GM21619 (cell line): Measurements from ENCODE around the gene SYT15.

Source experiments
- ATAC-seq: cut with Tn5 transposase; IDR thresholded peaks from one replicate; pipeline ENCODE4 v1.9.1; 2021; ENCODE audit not compliant: unreplicated experiment

The SYT15 gene

GRCh38 chr10:46544989-46545791 lies 33.7 kb upstream of the SYT15 start:
- no peak for ATAC-seq

- no peak for ATAC-seq
These were observed 32.9 kb upstream of the SYT15 start for GRCh38 chr10:46545861-46546590.

- ATAC-seq = no peak
These were observed 32.1 kb upstream of the SYT15 start for GRCh38 chr10:46546591-46547540.

- no peak for ATAC-seq
These were observed 31.1 kb upstream of the SYT15 start for GRCh38 chr10:46547541-46548497.

GRCh38 chr10:46548498-46549090 lies 30.3 kb upstream of the SYT15 start:
- no peak for ATAC-seq

GRCh38 chr10:46549171-46550075 lies 29.5 kb upstream of the SYT15 start:
- ATAC-seq = no peak

- ATAC-seq = no peak
These were observed 28.7 kb upstream of the SYT15 start for GRCh38 chr10:46550076-46550790.

- ATAC-seq = no peak
These were observed 27.9 kb upstream of the SYT15 start for GRCh38 chr10:46550795-46551700.

- ATAC-seq = no peak
These were observed 27.0 kb upstream of the SYT15 start for GRCh38 chr10:46551701-46552525.

GRCh38 chr10:46552526-46553237 lies 26.2 kb upstream of the SYT15 start:
- no peak for ATAC-seq

GRCh38 chr10:46553238-46554049 lies 25.5 kb upstream of the SYT15 start:
- no peak for ATAC-seq

GRCh38 chr10:46554166-46554781 lies 24.7 kb upstream of the SYT15 start:
- ATAC-seq = no peak

- ATAC-seq = no peak
These were observed 23.6 kb upstream of the SYT15 start for GRCh38 chr10:46555366-46555712.
